ENCODE measurements around the gene PGA5. TPM values are rescaled to one million over a fixed set of nuclear protein-coding genes. Genes with fewer than 3 reads are reported as not detected.
A peak's percentile ranks its signal among the peaks of the same experiment; 100 is the strongest.
"Not testable (repeated sequence)": the region's sequence is repeated elsewhere in the genome, so short reads cannot be mapped to it uniquely, and the experiment has no call there.

Gene PGA5
- total RNA-seq, 4 donors from 2014 or later = 0.54 TPM; not detected in 3

GRCh38 chr11:61218306-61218705 is 22.7 kb upstream of the PGA5 start:
- ATAC-seq, H3K27me3 ChIP-seq, H3K9me3 ChIP-seq, H3K4me3 ChIP-seq, H3K36me3 ChIP-seq, H3K27ac ChIP-seq, H3K4me1 ChIP-seq: not testable (repeated sequence)
- WGBS, 2 donors (ENCODE audit: low coverage in 1 of 2) = no CpG with 5 or more reads among the region's 4 CpGs

DNA sequence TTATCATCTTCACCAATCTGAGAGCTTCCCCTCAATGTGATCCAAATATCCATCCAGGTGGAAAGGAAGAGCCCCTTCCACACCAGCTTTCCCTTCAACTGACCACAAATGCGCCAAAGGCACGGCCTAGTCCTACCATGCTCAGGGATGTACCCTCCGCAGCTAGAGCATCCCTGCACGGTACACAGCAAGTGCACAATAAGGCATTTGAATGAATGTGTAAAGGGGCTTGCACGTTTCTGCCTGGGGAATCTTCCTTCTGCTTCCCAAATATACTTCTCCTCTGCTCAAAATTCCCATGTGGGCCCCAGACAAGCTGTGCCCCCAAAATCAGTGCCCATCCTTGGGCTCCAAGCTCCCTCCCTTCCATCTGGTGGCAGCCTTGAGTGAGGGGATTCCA is 22.0 kb upstream of the PGA5 start:
- not testable (repeated sequence) for H3K4me3 ChIP-seq, H3K27ac ChIP-seq, H3K9me3 ChIP-seq, ATAC-seq, H3K27me3 ChIP-seq, H3K4me1 ChIP-seq, H3K36me3 ChIP-seq
- 50 to 75% methylated on average over 2 to 4 of the region's 5 CpGs for WGBS, 2 donors (ENCODE audit: low coverage in 1 of 2)

GRCh38 chr11:61222047-61222446 is 18.9 kb upstream of the PGA5 start, which contains the start of gene PGA4:
TSS of gene PGA4 (plus strand) at chr11:61222347. CDS start at chr11:61222401, 54 bp downstream.
- not testable (repeated sequence) for ATAC-seq, H3K27ac ChIP-seq, H3K4me1 ChIP-seq, H3K9me3 ChIP-seq, H3K36me3 ChIP-seq, H3K4me3 ChIP-seq, H3K27me3 ChIP-seq
- no CpG with 5 or more reads among the region's 8 CpGs for WGBS, 2 donors (ENCODE audit: low coverage in 1 of 2)

GRCh38 chr11:61222692-61223091 is 18.3 kb upstream of the PGA5 start:
- peak; percentile 25 for ATAC-seq
- H3K36me3 ChIP-seq, H3K27me3 ChIP-seq, H3K27ac ChIP-seq, H3K9me3 ChIP-seq, H3K4me3 ChIP-seq, H3K4me1 ChIP-seq: not testable (repeated sequence)
- WGBS, 2 donors (ENCODE audit: low coverage in 1 of 2) = no CpG with 5 or more reads among the region's 5 CpGs

GRCh38 chr11:61226457-61227137 is 14.4 kb upstream of the PGA5 start:
- H3K27ac ChIP-seq, H3K27me3 ChIP-seq, ATAC-seq, H3K4me3 ChIP-seq, H3K9me3 ChIP-seq, H3K36me3 ChIP-seq, H3K4me1 ChIP-seq: not testable (repeated sequence)
- no CpG with 5 or more reads among the region's 10 CpGs for WGBS, 2 donors (ENCODE audit: low coverage in 1 of 2)

GRCh38 chr11:61229458-61229857 is 11.5 kb upstream of the PGA5 start:
- H3K36me3 ChIP-seq, ATAC-seq, H3K4me3 ChIP-seq, H3K27me3 ChIP-seq, H3K4me1 ChIP-seq, H3K9me3 ChIP-seq, H3K27ac ChIP-seq: not testable (repeated sequence)
- WGBS, 2 donors (ENCODE audit: low coverage in 1 of 2) = no CpG with 5 or more reads among the region's 6 CpGs

DNA sequence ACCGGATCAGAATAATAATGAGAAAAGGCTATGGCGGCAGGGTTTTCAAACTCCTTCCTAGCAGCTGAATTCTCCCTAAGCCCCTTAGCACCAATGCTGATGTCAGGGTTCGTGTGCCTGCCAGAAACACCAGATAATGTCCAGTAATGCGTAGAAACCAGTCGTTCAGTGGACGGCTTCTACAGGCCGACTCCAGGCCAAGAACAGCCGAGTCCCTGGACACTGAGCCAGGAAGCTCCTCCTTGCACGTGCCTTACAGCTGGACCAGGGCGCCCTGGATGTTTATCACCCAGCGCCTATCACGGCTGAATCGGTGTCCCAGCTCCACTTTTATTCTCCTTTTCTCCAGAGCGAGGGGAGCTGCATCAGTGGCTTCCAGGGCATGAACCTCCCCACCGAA is 9.9 kb upstream of the PGA5 start:
- H3K36me3 ChIP-seq, H3K27ac ChIP-seq, ATAC-seq, H3K9me3 ChIP-seq, H3K4me3 ChIP-seq, H3K27me3 ChIP-seq, H3K4me1 ChIP-seq: not testable (repeated sequence)
- no CpG with 5 or more reads among the region's 15 CpGs for WGBS, 2 donors (ENCODE audit: low coverage in 1 of 2)

- WGBS, 2 donors (ENCODE audit: low coverage in 1 of 2) = no CpG with 5 or more reads among the region's 5 CpGs
- not testable (repeated sequence) for H3K36me3 ChIP-seq, H3K4me1 ChIP-seq, H3K27ac ChIP-seq, H3K9me3 ChIP-seq, H3K27me3 ChIP-seq, ATAC-seq, H3K4me3 ChIP-seq
These were observed 9.4 kb upstream of the PGA5 start for GRCh38 chr11:61231585-61231984.

GRCh38 chr11:61232548-61233145 is 8.3 kb upstream of the PGA5 start:
- no CpG with 5 or more reads among the region's 3 CpGs for WGBS, 2 donors (ENCODE audit: low coverage in 1 of 2)
- H3K4me3 ChIP-seq = not testable (repeated sequence)

DNA sequence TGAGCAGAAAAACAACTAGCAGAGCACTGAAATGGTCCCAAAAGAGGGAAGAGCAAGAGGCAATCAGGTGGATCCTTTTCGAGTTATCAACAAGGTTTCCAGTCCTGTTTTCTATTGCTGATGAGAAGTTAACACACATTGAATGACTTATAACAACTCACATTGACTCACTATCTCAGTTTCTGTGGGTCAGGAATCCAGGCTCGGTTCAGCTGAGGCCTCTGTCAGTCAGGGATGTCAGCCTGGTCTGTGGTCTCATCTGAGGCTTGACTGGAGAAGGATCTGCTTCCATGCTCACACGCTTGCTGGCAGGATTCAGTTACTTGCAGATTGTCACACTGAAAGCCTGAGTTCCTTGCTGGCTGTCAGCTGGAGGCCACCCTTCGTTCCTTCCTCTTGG is 3.8 kb upstream of the PGA5 start:
- WGBS, 2 donors (ENCODE audit: low coverage in 1 of 2) = no CpG with 5 or more reads among the region's 4 CpGs
- not testable (repeated sequence) for ATAC-seq, H3K36me3 ChIP-seq, H3K4me3 ChIP-seq, H3K27ac ChIP-seq, H3K27me3 ChIP-seq, H3K9me3 ChIP-seq, H3K4me1 ChIP-seq

More at GRCh38 chr11:61232548-61233145, 8.3 kb upstream of the PGA5 start:
- not testable (repeated sequence) for H3K27ac ChIP-seq, H3K9me3 ChIP-seq, H3K27me3 ChIP-seq, H3K36me3 ChIP-seq, ATAC-seq, H3K4me1 ChIP-seq

GRCh38 chr11:61240288-61240687 is 687 bp upstream of the PGA5 start:
- 19% methylated on average over 3 of the region's 8 CpGs; no CpG with 5 or more reads in 1 of the 2 donors for WGBS, 2 donors (ENCODE audit: low coverage in 1 of 2)
- not testable (repeated sequence) for H3K9me3 ChIP-seq, H3K4me3 ChIP-seq, H3K27ac ChIP-seq, ATAC-seq, H3K4me1 ChIP-seq, H3K36me3 ChIP-seq, H3K27me3 ChIP-seq

DNA sequence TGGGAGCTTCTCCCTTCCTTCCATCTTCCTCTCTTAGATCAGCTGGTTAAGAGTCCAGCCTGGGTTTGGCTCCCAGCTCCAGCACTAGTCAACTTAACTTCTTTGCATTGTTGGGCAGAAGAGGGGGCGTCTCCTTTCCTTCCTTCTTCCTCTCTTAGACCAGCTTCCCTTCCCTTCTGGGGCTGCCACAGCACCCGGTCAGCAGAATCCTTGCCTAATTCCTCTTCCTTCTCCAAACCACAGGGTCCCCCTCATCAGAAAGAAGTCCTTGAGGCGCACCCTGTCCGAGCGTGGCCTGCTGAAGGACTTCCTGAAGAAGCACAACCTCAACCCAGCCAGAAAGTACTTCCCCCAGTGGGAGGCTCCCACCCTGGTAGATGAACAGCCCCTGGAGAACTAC is 551 bp downstream of the PGA5 start:
- not testable (repeated sequence) for H3K4me1 ChIP-seq, H3K27ac ChIP-seq, H3K9me3 ChIP-seq, ATAC-seq, H3K4me3 ChIP-seq, H3K36me3 ChIP-seq, H3K27me3 ChIP-seq
- WGBS, 2 donors (ENCODE audit: low coverage in 1 of 2) = no CpG with 5 or more reads among the region's 5 CpGs

DNA sequence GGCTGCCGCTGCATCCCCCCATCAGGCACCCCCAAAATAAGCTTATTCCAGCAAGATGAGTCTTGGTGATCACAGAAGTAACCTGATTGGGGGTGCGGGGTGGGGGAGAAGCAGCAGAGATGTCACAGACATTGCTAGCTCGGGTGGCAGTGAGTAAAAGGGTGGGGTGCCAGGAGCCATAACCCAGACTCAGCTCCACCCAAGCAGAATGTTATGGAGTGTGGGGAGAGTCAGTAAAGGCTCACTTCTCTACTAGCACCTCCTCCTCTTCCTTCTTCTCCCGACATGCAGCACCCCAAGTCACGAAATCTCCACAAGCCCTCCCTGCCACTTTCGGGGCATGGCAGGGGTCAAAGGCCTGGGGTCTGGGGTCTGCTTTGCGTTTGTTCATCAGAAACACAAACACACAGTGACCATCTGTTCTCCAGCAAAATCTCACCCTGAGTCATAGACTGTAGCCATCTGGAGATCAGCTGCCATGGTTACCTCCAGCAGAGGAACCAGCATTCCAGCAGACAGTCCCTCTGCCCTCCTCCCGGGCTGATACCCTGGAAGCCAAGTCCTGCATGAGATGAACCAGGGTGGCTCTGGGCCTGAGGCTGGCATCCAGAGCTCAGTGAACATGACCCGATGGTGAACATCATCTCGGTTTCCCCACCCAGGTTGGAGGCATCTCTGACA is 4.4 kb downstream of the PGA5 start:
- not testable (repeated sequence) for H3K36me3 ChIP-seq, H3K9me3 ChIP-seq, H3K27me3 ChIP-seq, ATAC-seq, H3K4me3 ChIP-seq, H3K27ac ChIP-seq, H3K4me1 ChIP-seq
- no CpG with 5 or more reads among the region's 10 CpGs for WGBS, 2 donors (ENCODE audit: low coverage in 1 of 2)

DNA sequence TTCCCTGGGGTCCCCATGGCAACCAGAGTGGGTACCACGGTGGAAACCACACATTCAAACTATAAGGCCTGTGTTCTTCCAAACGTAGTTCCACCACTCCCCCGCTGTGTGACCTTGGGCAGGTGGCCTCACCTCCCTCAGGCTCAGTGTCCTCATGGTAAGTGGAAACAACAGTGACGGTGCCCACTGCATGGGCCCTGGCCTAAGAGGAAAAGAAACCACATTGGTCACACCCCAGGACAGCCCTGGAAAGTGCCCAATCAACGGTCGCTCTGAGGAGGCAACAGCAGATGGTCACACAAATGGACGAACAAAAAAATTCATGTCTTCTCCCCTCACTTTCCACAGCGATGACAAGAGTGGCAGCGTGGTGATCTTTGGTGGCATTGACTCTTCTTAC is 7.1 kb downstream of the PGA5 start:
- not testable (repeated sequence) for H3K9me3 ChIP-seq, H3K27me3 ChIP-seq, H3K4me3 ChIP-seq, ATAC-seq, H3K36me3 ChIP-seq, H3K27ac ChIP-seq, H3K4me1 ChIP-seq
- 67 to 90% methylated on average over 2 to 3 of the region's 9 CpGs for WGBS, 2 donors (ENCODE audit: low coverage in 1 of 2)

All from gastroesophageal sphincter (tissue), 4 donors.